Measurements from ENCODE around the gene BANP. TPM values are rescaled to one million over a fixed set of nuclear protein-coding genes. Genes with fewer than 3 reads are reported as not detected.

Gene BANP
- total RNA-seq, 3 donors from 2014 or later (not counting 1 experiment from before 2014, with no cell fraction given) = 88.8 to 117 (median 117) TPM

- H3K4me3 ChIP-seq (ENCODE audit: low read length) = no peak overlapping the region
- H3K27ac ChIP-seq (ENCODE audit: low read length) = no peak overlapping the region
- Mint-ChIP-seq H3K4me1 (peaks cover 0 to 16% of the 10 kb centered on the region in 2 donors), H3K36me3 (no peaks in the 10 kb centered on the region), H3K9me3 (no peaks in the 10 kb centered on the region), H3K27ac (peak overlapping the region; percentile 43 to 74), H3K4me3 (no peak overlapping the region), H3K27me3 (ENCODE audit: low read depth in 2 of 2) (no peaks in the 10 kb centered on the region)
- 86% methylated on average over 18 of the region's 18 CpGs for WGBS (ENCODE audit: insufficient coverage)
- H3K27me3 ChIP-seq (ENCODE audit: control insufficient read depth, insufficient read depth, low read length) = no peaks in the 10 kb centered on the region
- peak; percentile 63 to 80 (median 74) for ATAC-seq
- H3K36me3 ChIP-seq (ENCODE audit: control insufficient read depth, insufficient read depth, low read length) = peaks cover 22% of the 10 kb centered on the region
- no peak for TF ChIP-seq CTCF (IDR thresholded peaks at IDR 0.05)
- peaks cover 11% of the 10 kb centered on the region for H3K4me1 ChIP-seq (ENCODE audit: control insufficient read depth, insufficient read depth, low read length)
- intact Hi-C loops (cut with micrococcal nuclease) = no loop called here
- DNase-seq = peak in 1 of 2 donors; percentile 14
- no peaks in the 10 kb centered on the region for H3K9me3 ChIP-seq (ENCODE audit: control insufficient read depth, insufficient read depth, low read length)
Measured at GRCh38 chr16:88013091-88013609, 61.9 kb downstream of the BANP start.

GRCh38 chr16:88013766-88014251 lies 62.6 kb downstream of the BANP start:
- WGBS (ENCODE audit: insufficient coverage) = 90% methylated on average over 8 of the region's 8 CpGs
- Histone ChIP-seq H3K36me3 (ENCODE audit: control insufficient read depth, insufficient read depth, low read length) (peaks cover 19% of the 10 kb centered on the region), H3K4me3 (ENCODE audit: low read length) (no peak overlapping the region), H3K9me3 (ENCODE audit: control insufficient read depth, insufficient read depth, low read length) (no peaks in the 10 kb centered on the region), H3K27me3 (ENCODE audit: control insufficient read depth, insufficient read depth, low read length) (no peaks in the 10 kb centered on the region), H3K27ac (ENCODE audit: low read length) (no peak overlapping the region), H3K4me1 (ENCODE audit: control insufficient read depth, insufficient read depth, low read length) (peaks cover 11% of the 10 kb centered on the region)
- ATAC-seq (no peak), DNase-seq (no peak)
- intact Hi-C loops (cut with micrococcal nuclease) = no loop called here
- Mint-ChIP-seq H3K9me3 (no peaks in the 10 kb centered on the region), H3K36me3 (no peaks in the 10 kb centered on the region), H3K27ac (peak overlapping the region; percentile 43 to 74), H3K4me1 (peaks cover 0 to 16% of the 10 kb centered on the region in 2 donors), H3K27me3 (ENCODE audit: low read depth in 2 of 2) (no peaks in the 10 kb centered on the region), H3K4me3 (no peak overlapping the region)
- no peak for TF ChIP-seq CTCF (IDR thresholded peaks at IDR 0.05)

- Mint-ChIP-seq H3K4me3 (no peak overlapping the region), H3K4me1 (peaks cover 0 to 16% of the 10 kb centered on the region in 2 donors), H3K27me3 (ENCODE audit: low read depth in 2 of 2) (no peaks in the 10 kb centered on the region), H3K36me3 (no peaks in the 10 kb centered on the region), H3K9me3 (no peaks in the 10 kb centered on the region), H3K27ac (peak overlapping the region; percentile 43 to 47)
- Histone ChIP-seq H3K36me3 (ENCODE audit: control insufficient read depth, insufficient read depth, low read length) (peaks cover 17% of the 10 kb centered on the region), H3K27ac (ENCODE audit: low read length) (no peak overlapping the region), H3K4me1 (ENCODE audit: control insufficient read depth, insufficient read depth, low read length) (peaks cover 11% of the 10 kb centered on the region), H3K9me3 (ENCODE audit: control insufficient read depth, insufficient read depth, low read length) (no peaks in the 10 kb centered on the region), H3K4me3 (ENCODE audit: low read length) (no peak overlapping the region), H3K27me3 (ENCODE audit: control insufficient read depth, insufficient read depth, low read length) (no peaks in the 10 kb centered on the region)
- ATAC-seq = no peak
- no peak for TF ChIP-seq CTCF (IDR thresholded peaks at IDR 0.05)
- intact Hi-C loops (cut with micrococcal nuclease) = no loop called here
- 94% methylated on average over 8 of the region's 10 CpGs for WGBS (ENCODE audit: insufficient coverage)
- no peak for DNase-seq
Measured at GRCh38 chr16:88014252-88014781, 63.1 kb downstream of the BANP start.
